B cell (primary cell): ENCODE results near the gene CAPN12. TPM values are rescaled to one million over a fixed set of nuclear protein-coding genes. Genes with fewer than 3 reads are reported as not detected.
A peak's percentile ranks its signal among the peaks of the same experiment; 100 is the strongest.

Experiments used
- ATAC-seq: fragments of 200-7000 bp; cut with Tn5 transposase; one replicate; pipeline ENCODE4 v1.10.0; 2021; ENCODE audit warnings: low read depth, mild to moderate bottlenecking, moderate number of reproducible peaks, moderate library complexity
- CTCF ChIA-PET: fragments of 350-600 bp; sonication (Branson Sonifier 250); formaldehyde crosslinking; loops from one replicate; lab custom pipeline; 2021; ENCODE audit warnings: antibody characterized with exemption, inconsistent platforms; lab: Charles Lee
- POLR2A ChIA-PET: fragments of 350-600 bp; sonication (Branson Sonifier 250); formaldehyde crosslinking; loops from one replicate; lab custom pipeline; 2021; ENCODE audit warnings: antibody characterized with exemption; lab: Charles Lee
- DNase-seq: peaks from one replicate; pipeline ENCODE4 v3.0.0; 2013
- H2AFZ ChIP-seq: 2 replicates; pipeline ENCODE4 v1.6.1; 2012; ENCODE audit warnings: mild to moderate bottlenecking, low read depth, low read length; ENCODE audit not compliant: insufficient read depth, poor library complexity, severe bottlenecking
- H3K27ac ChIP-seq, 2 donors: 1 replicate in 1 of 2; 2 replicates in 1 of 2; pipeline ENCODE4 v1.5.1; 2012 to 2013; ENCODE audit warnings: low read length in 2 of 2, mild to moderate bottlenecking in 2 of 2, moderate library complexity in 1 of 2
- H3K27me3 ChIP-seq, 4 experiments: fragments of 200-600 bp in 1 of 4; sonication (generic) in 1 of 4; replicated peaks in 1 of 4; 1 replicate in 2 of 4; 2 replicates in 2 of 4; pipeline versions ENCODE4 v1.6.1 to v1.7.0; 2013 to 2016; ENCODE audit warnings: low read length in 3 of 4, mild to moderate bottlenecking in 2 of 4, mixed read lengths in 1 of 4, moderate library complexity in 1 of 4; ENCODE audit not compliant: insufficient read depth in 4 of 4, control insufficient read depth in 3 of 4; ENCODE audit errors: control extremely low read depth in 1 of 4
- H3K36me3 ChIP-seq, 2 experiments: replicated peaks in 1 of 2; 1 replicate in 1 of 2; 2 replicates in 1 of 2; pipeline versions ENCODE4 v1.6.1 to v1.7.1; 2013; ENCODE audit warnings: low read length in 1 of 2; ENCODE audit not compliant: insufficient read depth in 2 of 2, control insufficient read depth in 1 of 2; ENCODE audit errors: control extremely low read depth in 1 of 2, extremely low read depth in 1 of 2
- H3K4me1 ChIP-seq, 2 donors: fragments of 200-600 bp in 1 of 2; sonication (generic) in 1 of 2; 1 replicate in 1 of 2; 2 replicates in 1 of 2; pipeline versions ENCODE4 v1.5.1 to v1.6.1; 2013 to 2017; ENCODE audit warnings: low read length in 2 of 2; ENCODE audit not compliant: control insufficient read depth in 2 of 2, insufficient read depth in 2 of 2
- H3K4me2 ChIP-seq: replicated peaks from 2 replicates; pipeline ENCODE3; 2012; ENCODE audit warnings: mild to moderate bottlenecking, low read depth, low read length; ENCODE audit not compliant: poor library complexity, severe bottlenecking
- H3K4me3 ChIP-seq, 5 experiments: fragments of 200-600 bp in 1 of 5; sonication (generic) in 1 of 5; 1 replicate in 3 of 5; 2 replicates in 2 of 5; pipeline versions ENCODE4 v1.5.1 to v1.7.0; 2011 to 2016; ENCODE audit warnings: low read length in 4 of 5, mild to moderate bottlenecking in 4 of 5, low read depth in 2 of 5, control low read depth in 1 of 5, moderate library complexity in 1 of 5; ENCODE audit not compliant: insufficient read depth in 1 of 5; ENCODE audit errors: control extremely low read depth in 1 of 5, extremely low read depth in 1 of 5
- H3K79me2 ChIP-seq: fragments of 200-600 bp; sonication (generic); one replicate; pipeline ENCODE4 v1.6.0; 2016; ENCODE audit warnings: low read length; ENCODE audit not compliant: control insufficient read depth, insufficient read depth
- H3K9ac ChIP-seq: fragments of 200-600 bp; sonication (generic); 2 replicates; pipeline ENCODE4 v1.6.1; 2017; ENCODE audit warnings: mild to moderate bottlenecking, low read length, moderate library complexity
- H3K9me3 ChIP-seq, 3 donors: one replicate each; pipeline versions ENCODE4 v1.6.1 to v1.7.1; 2013; ENCODE audit warnings: low read length in 2 of 3; ENCODE audit not compliant: control insufficient read depth in 2 of 3, insufficient read depth in 1 of 3; ENCODE audit errors: control extremely low read depth in 1 of 3
- H4K20me1 ChIP-seq: 2 replicates; pipeline ENCODE4 v1.6.0; 2012; ENCODE audit warnings: mild to moderate bottlenecking, low read length; ENCODE audit not compliant: insufficient read depth, control insufficient read depth, poor library complexity, severe bottlenecking
- H3K27ac Mint-ChIP-seq: one replicate; pipeline ENCODE4 v1.8.0; 2021; ENCODE audit warnings: mixed read lengths
- H3K27me3 Mint-ChIP-seq: one replicate; pipeline ENCODE4 v1.8.0; 2021; ENCODE audit warnings: mixed read lengths
- H3K4me1 Mint-ChIP-seq: one replicate; pipeline ENCODE4 v1.8.0; 2021; ENCODE audit warnings: mixed read lengths
- H3K4me3 Mint-ChIP-seq: one replicate; pipeline ENCODE4 v1.8.0; 2021; ENCODE audit warnings: mixed read lengths
- H3K9me3 Mint-ChIP-seq: one replicate; pipeline ENCODE4 v1.8.0; 2022; ENCODE audit warnings: mixed read lengths; ENCODE audit not compliant: insufficient read depth
- EZH2 ChIP-seq: IDR thresholded peaks from 2 replicates; pipeline ENCODE4 v1.6.1; 2012; ENCODE audit warnings: borderline replicate concordance, low read depth, mild to moderate bottlenecking, moderate library complexity, low read length; ENCODE audit not compliant: insufficient read depth, poor library complexity, severe bottlenecking
- WGBS: methylation state at CpG from one replicate; pipeline ENCODE4 v1.1.5; 2013; ENCODE audit warnings: missing lambda C conversion rate; ENCODE audit not compliant: insufficient coverage; 5-methylcytosine and 5-hydroxymethylcytosine counted together
- intact Hi-C: fragments of 100-400 bp; cut with micrococcal nuclease; formaldehyde crosslinking; loops from one replicate; pipeline ENCODE4 v1.10.0; 2022
- polyA plus RNA-seq: library from polyadenylated mRNA; depleted of rRNA; stranded (reverse); fragments of >200 nt; gene quantifications from 2 replicates; pipeline ENCODE4 v1.2.3, GENCODE V29; 2012
- total RNA-seq, 2 donors: library from RNA; stranded (reverse); fragments of 120-200 nt in 1 of 2; gene quantifications; 1 replicate in 1 of 2; 2 replicates in 1 of 2; pipeline versions ENCODE4 v1.2.3 to v1.2.4, GENCODE V29; 2013 to 2022
- TF ChIP-seq, protein P1 (sequence below): fragments of 200-600 bp; IDR thresholded peaks from one replicate; pipeline ENCODE4 v1.8.0; 2022; ENCODE audit warnings: antibody characterized with exemption, mild to moderate bottlenecking

CAPN12 gene
- total and polyA plus RNA-seq, 2 donors (not counting 1 experiment from before 2014, with no cell fraction given): 28.6 to 104 TPM

DNA sequence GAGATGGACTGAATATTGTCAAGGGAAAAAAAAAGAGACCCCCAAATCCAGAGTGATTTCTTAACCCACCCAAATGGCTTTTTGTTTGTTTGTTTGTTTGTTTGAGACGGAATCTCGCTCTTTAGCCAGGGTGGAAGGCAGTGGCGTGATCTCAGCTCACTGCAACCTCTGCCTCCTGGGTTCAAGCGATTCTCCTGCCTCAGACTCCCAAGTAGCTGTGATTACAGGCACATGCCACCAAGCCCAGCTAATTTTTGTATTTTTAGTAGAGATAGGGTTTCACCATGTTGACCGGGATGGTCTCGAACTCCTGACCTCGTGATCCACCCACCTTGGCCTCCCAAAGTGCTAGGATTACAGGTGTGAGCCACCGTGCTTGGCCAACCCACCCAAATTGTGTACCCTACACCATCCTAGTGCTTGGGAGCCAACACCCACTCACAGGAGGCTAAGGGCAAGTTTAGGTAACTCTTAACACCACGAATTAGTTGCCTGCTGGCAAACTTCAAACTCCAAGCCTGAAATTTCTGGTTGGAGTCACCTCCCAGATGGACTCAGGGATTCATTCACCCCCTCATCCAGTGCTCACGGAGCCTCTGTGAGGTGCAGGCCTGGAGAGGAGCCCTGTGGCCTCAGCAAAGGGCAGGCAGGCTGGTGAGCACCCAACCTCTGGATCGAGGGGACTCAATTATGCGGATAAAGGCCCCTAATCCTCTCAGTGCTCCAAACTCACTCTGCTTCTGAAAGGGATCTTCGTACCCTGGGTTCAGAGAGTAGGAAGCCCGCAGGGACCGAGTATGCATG lies 59.2 kb downstream of the CAPN12 start:
- H3K27ac Mint-ChIP-seq: peak overlapping the region; percentile 85
- no peaks in the 10 kb centered on the region for H3K27me3 Mint-ChIP-seq
- ChIA-PET CTCF (interaction anchor here (1.4 kb wide), 1 partner anchor 48 kb away, joined by 9 read pairs; no protein-coding TSS in a partner anchor), POLR2A (no interaction called here)
- Histone ChIP-seq H3K27ac (peak overlapping the region in 1 of 2 donors; percentile 83), H3K36me3 (peaks cover 0 to 12% of the 10 kb centered on the region in 2 experiments), H3K9ac (peak overlapping the region; percentile 55), H3K4me1 (peaks cover 31 to 53% of the 10 kb centered on the region in 2 donors), H2AFZ (no peak overlapping the region), H3K4me3 (no peak overlapping the region), H4K20me1 (peaks cover 76% of the 10 kb centered on the region), H3K4me2 (peak overlapping the region; percentile 57), H3K79me2 (peaks cover 98% of the 10 kb centered on the region), H3K9me3 (no peaks in the 10 kb centered on the region), H3K27me3 (no peaks in the 10 kb centered on the region)
- H3K4me3 Mint-ChIP-seq: no peak overlapping the region
- ATAC-seq: no peak
- no peaks in the 10 kb centered on the region for H3K9me3 Mint-ChIP-seq
- intact Hi-C loops: loop anchor here (5.0 to 10.0 kb wide), 2 partner anchors 33 to 50 kb away; no protein-coding TSS in a partner anchor
- TF ChIP-seq, protein P1, sequence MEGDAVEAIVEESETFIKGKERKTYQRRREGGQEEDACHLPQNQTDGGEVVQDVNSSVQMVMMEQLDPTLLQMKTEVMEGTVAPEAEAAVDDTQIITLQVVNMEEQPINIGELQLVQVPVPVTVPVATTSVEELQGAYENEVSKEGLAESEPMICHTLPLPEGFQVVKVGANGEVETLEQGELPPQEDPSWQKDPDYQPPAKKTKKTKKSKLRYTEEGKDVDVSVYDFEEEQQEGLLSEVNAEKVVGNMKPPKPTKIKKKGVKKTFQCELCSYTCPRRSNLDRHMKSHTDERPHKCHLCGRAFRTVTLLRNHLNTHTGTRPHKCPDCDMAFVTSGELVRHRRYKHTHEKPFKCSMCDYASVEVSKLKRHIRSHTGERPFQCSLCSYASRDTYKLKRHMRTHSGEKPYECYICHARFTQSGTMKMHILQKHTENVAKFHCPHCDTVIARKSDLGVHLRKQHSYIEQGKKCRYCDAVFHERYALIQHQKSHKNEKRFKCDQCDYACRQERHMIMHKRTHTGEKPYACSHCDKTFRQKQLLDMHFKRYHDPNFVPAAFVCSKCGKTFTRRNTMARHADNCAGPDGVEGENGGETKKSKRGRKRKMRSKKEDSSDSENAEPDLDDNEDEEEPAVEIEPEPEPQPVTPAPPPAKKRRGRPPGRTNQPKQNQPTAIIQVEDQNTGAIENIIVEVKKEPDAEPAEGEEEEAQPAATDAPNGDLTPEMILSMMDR: no peak
- TF ChIP-seq EZH2: no peak
- DNase-seq: no peak
- H3K4me1 Mint-ChIP-seq: peaks cover 69% of the 10 kb centered on the region
- WGBS: 95% methylated on average over 14 of the region's 15 CpGs
